ENCODE data around the gene PDE7B. TPM values are rescaled to one million over a fixed set of nuclear protein-coding genes. Genes with fewer than 3 reads are reported as not detected.

PDE7B gene
- total and polyA plus RNA-seq, 2 of the 8 experiments (the other 6 are each of a cell fraction or from before 2014, with no cell fraction given) = not detected

DNA sequence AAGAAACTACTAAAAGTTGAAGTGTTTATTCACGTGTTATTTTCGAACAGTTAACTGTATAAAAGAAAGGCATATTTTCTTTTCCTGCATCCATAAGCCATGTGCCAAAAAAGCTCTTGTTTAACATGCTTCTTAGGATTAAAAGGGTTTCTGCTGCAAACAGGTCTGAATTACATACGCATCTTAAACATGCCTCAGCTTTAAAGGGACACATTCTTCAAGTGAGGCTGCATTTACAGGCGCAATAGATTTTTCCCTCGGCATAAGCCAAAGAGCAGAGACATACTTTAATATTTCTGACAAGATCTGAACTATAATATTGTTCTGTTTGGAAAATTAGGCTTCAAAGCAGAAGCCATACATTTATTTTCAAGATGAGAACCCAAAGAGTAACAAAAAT, 39.4 kb downstream of the PDE7B start (continued):
- TF ChIP-seq JUND (IDR thresholded peaks at IDR 0.05; ENCODE audit: low read length) = no peak
- no peak for TF ChIP-seq CBX5 (IDR thresholded peaks at IDR 0.05; ENCODE audit: low read depth, low read length)
- no peak for TF ChIP-seq RNF2 (IDR thresholded peaks at IDR 0.05; ENCODE audit: borderline replicate concordance, low read depth, low read length, missing control alignments, poor library complexity, severe bottlenecking)
- no peak for TF ChIP-seq BRCA1 (IDR thresholded peaks at IDR 0.05; ENCODE audit: low read depth, low read length)
- no peak for TF ChIP-seq YY1 (IDR thresholded peaks at IDR 0.05; ENCODE audit: low read depth, low read length)

Measured in H1 (cell line).